ENCODE results near the gene DTNA. TPM values are rescaled to one million over a fixed set of nuclear protein-coding genes. Genes with fewer than 3 reads are reported as not detected.

Gene DTNA
- total RNA-seq, 1 experiment from 2014 or later, result 9.6 TPM

DNA sequence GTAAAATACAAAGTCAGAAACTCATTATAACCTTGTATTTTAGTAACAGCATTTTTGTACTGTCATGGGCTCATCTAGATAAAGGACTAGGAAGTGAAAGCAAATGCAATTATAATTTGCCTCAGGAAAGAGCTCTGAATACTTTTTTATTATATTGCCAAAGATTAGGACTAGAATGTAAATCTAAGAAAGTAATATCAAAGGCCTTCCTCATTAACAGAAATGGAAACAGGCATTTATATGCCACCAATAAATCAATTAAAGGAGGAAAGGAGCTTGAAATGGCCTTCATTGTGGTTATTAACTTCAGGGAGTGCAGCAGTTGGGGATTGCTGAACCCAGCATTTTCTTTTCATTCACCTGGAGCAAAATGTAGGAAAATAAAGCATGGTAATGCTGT, 39.6 kb downstream of the DTNA start:
- Histone ChIP-seq H3K9me2 (ENCODE audit: insufficient read depth) (no peaks in the 10 kb centered on the region), H3K27me3 (ENCODE audit: insufficient read depth, low read length) (no peaks in the 10 kb centered on the region), H2AFZ (ENCODE audit: low read depth, low read length, poor library complexity, severe bottlenecking) (no peak overlapping the region), H3K4me1 (ENCODE audit: control insufficient read depth in 1 of 2, insufficient read depth in 2 of 2, low read length in 2 of 2) (no peaks in the 10 kb centered on the region), H3K9me3 (ENCODE audit: control insufficient read depth in 1 of 2, insufficient read depth in 1 of 2, low read depth in 1 of 2, low read length in 2 of 2) (no peaks in the 10 kb centered on the region), H3K9ac (ENCODE audit: low read length) (no peak overlapping the region), H3K36me3 (ENCODE audit: control insufficient read depth in 1 of 2, insufficient read depth in 2 of 2, low read length in 2 of 2) (no peaks in the 10 kb centered on the region), H3K79me2 (ENCODE audit: insufficient read depth, low read length) (no peaks in the 10 kb centered on the region), H3K4me2 (ENCODE audit: low read length) (no peak overlapping the region), H4K20me1 (ENCODE audit: insufficient read depth) (no peaks in the 10 kb centered on the region), H3K4me3 (replicated peaks in 1 of 2; ENCODE audit: low read depth in 1 of 2, low read length in 2 of 2) (no peak overlapping the region), H3K27ac (ENCODE audit: low read depth, low read length) (no peak overlapping the region)
- ChIA-PET CTCF (interaction anchor here (0.8 kb wide), 1 partner anchor 20 kb away, joined by 3 read pairs; no protein-coding TSS in a partner anchor), RAD21 (ENCODE audit: low non-redundant PET in 1 of 2, low total read pairs in 2 of 2, uncharacterized antibody in 2 of 2, unreplicated experiment in 2 of 2) (no interaction called here), POLR2A (no interaction called here)
- ATAC-seq (no peak), DNase-seq (ENCODE audit: low read depth, low spot score) (no peak)
- no peak for TF ChIP-seq SRF (IDR thresholded peaks at IDR 0.05; ENCODE audit: low read depth)
- TF ChIP-seq POLR2A (IDR thresholded peaks at IDR 0.05; ENCODE audit: borderline replicate concordance, extremely low read depth, insufficient read depth, insufficient read length), result no peak
- no peak for TF ChIP-seq EGR1 (IDR thresholded peaks at IDR 0.05; ENCODE audit: low read depth)
- TF ChIP-seq SP1 (IDR thresholded peaks at IDR 0.05; ENCODE audit: low read depth), result no peak
- TF ChIP-seq CBX3 (IDR thresholded peaks at IDR 0.05; ENCODE audit: low read depth), result no peak
- TF ChIP-seq SIN3A (IDR thresholded peaks at IDR 0.05; ENCODE audit: low read depth), result no peak
- TF ChIP-seq EZH2 (IDR thresholded peaks at IDR 0.05), result no peak
- no peak for TF ChIP-seq ELF1 (IDR thresholded peaks at IDR 0.05; ENCODE audit: borderline replicate concordance, low read depth)
- TF ChIP-seq, protein P1, sequence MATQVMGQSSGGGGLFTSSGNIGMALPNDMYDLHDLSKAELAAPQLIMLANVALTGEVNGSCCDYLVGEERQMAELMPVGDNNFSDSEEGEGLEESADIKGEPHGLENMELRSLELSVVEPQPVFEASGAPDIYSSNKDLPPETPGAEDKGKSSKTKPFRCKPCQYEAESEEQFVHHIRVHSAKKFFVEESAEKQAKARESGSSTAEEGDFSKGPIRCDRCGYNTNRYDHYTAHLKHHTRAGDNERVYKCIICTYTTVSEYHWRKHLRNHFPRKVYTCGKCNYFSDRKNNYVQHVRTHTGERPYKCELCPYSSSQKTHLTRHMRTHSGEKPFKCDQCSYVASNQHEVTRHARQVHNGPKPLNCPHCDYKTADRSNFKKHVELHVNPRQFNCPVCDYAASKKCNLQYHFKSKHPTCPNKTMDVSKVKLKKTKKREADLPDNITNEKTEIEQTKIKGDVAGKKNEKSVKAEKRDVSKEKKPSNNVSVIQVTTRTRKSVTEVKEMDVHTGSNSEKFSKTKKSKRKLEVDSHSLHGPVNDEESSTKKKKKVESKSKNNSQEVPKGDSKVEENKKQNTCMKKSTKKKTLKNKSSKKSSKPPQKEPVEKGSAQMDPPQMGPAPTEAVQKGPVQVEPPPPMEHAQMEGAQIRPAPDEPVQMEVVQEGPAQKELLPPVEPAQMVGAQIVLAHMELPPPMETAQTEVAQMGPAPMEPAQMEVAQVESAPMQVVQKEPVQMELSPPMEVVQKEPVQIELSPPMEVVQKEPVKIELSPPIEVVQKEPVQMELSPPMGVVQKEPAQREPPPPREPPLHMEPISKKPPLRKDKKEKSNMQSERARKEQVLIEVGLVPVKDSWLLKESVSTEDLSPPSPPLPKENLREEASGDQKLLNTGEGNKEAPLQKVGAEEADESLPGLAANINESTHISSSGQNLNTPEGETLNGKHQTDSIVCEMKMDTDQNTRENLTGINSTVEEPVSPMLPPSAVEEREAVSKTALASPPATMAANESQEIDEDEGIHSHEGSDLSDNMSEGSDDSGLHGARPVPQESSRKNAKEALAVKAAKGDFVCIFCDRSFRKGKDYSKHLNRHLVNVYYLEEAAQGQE (IDR thresholded peaks at IDR 0.05; ENCODE audit: low read depth), result no peak
- TF ChIP-seq FOSL1 (IDR thresholded peaks at IDR 0.05; ENCODE audit: low read depth), result no peak
- TF ChIP-seq, protein P2, sequence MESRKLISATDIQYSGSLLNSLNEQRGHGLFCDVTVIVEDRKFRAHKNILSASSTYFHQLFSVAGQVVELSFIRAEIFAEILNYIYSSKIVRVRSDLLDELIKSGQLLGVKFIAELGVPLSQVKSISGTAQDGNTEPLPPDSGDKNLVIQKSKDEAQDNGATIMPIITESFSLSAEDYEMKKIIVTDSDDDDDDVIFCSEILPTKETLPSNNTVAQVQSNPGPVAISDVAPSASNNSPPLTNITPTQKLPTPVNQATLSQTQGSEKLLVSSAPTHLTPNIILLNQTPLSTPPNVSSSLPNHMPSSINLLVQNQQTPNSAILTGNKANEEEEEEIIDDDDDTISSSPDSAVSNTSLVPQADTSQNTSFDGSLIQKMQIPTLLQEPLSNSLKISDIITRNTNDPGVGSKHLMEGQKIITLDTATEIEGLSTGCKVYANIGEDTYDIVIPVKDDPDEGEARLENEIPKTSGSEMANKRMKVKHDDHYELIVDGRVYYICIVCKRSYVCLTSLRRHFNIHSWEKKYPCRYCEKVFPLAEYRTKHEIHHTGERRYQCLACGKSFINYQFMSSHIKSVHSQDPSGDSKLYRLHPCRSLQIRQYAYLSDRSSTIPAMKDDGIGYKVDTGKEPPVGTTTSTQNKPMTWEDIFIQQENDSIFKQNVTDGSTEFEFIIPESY (IDR thresholded peaks at IDR 0.05; ENCODE audit: extremely low read depth, insufficient replicate concordance, low read length), result no peak
- no peak for TF ChIP-seq YY1 (IDR thresholded peaks at IDR 0.05; ENCODE audit: extremely low read depth, insufficient replicate concordance, low read depth, low read length)
- TF ChIP-seq CEBPB (IDR thresholded peaks at IDR 0.05; ENCODE audit: low read depth), result no peak
- TF ChIP-seq TCF7L2 (IDR thresholded peaks at IDR 0.05; ENCODE audit: borderline replicate concordance, extremely low read depth, insufficient read depth, insufficient read length), result no peak
- no peak for TF ChIP-seq RAD21 (IDR thresholded peaks at IDR 0.05; ENCODE audit: low read depth)
- no peak for TF ChIP-seq EZH2phosphoT487 (IDR thresholded peaks at IDR 0.05; ENCODE audit: borderline replicate concordance)
- TF ChIP-seq, protein P3, sequence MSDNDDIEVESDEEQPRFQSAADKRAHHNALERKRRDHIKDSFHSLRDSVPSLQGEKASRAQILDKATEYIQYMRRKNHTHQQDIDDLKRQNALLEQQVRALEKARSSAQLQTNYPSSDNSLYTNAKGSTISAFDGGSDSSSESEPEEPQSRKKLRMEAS (IDR thresholded peaks at IDR 0.05), result no peak
- no TSS peak for BruUV-seq (replicated peaks)
- intact Hi-C loops (cut with micrococcal nuclease), result no loop called here

Data from HCT116 (cell line).